GM18907 (cell line): ENCODE measurements around the gene MAEA.
"Not testable (repeated sequence)": the region's sequence is repeated elsewhere in the genome, so short reads cannot be mapped to it uniquely, and the experiment has no call there.

ENCODE experiments used
- ATAC-seq: cut with Tn5 transposase; IDR thresholded peaks from one replicate; pipeline ENCODE4 v1.9.1; 2021; ENCODE audit warnings: mild to moderate bottlenecking, moderate library complexity; ENCODE audit not compliant: unreplicated experiment

Gene MAEA

DNA sequence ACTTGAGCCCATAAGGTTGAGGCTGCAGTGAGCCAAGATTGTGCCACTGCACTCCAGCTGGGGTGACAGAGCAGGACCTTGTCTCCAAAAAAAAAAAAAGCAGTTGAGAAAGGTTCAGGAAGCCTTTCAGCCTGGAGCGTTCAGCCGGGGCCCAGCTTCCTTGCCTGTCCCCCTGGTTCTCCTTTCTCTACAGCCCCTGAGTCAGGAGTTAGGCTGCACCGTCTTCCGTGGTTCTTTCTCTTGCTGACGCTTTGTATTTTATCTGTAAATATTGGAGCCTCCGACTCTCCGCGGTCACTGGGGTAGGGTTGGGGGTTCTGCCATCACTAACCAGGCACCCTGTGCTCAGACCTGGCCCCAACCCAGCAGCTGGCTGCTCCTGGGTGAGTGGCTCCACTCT is 43.6 kb downstream of the MAEA start:
- no peak for ATAC-seq

DNA sequence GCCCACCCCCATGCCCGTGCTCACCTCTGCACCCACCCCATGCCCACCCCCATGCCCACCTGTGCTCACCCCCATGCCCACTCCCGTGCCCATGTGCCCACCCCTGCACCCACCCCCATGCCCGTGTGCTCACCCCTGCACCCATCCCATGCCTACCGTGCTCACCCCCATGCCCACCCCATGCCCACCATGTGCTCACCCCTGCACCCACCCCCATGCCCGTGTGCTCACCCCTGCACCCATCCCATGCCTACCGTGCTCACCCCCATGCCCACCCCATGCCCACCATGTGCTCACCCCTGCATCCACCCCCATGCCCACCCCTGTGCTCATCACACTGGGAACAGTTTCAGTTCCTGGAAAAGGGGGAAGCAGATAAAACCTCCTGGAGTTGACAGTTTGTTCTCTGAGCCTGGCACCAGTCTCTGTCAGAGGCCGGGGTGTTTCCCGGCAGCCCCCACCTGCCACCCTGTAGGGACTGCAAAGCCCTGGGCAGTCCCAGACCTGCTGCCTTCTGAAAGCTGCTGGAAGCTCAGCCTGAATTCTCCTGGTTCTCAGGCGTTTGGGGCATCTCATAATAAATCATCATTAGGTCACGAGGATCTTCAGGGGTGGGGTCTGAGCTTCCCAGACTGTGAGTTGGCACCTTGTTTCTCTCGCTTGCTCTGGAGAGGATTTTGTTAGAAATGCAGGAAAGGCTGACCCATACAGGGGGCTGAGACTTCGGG is 44.3 kb downstream of the MAEA start:
- not testable (repeated sequence) for ATAC-seq

DNA sequence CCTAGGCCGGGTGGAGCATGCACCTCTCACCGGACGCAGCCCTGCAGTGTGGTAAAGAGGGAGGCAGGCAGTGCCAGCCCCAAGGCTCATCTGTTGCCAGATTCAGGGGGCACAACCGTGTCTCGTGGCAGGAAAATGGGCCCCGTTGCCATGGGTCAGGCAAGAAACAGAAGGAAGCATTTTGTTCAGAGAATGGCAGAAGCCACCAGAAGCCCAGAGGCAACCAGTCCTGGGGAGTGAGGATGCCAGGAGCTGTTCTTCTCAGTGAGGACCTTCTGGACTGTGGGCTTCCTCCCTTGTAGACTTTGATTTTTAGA is 44.8 kb downstream of the MAEA start:
- no peak for ATAC-seq

DNA sequence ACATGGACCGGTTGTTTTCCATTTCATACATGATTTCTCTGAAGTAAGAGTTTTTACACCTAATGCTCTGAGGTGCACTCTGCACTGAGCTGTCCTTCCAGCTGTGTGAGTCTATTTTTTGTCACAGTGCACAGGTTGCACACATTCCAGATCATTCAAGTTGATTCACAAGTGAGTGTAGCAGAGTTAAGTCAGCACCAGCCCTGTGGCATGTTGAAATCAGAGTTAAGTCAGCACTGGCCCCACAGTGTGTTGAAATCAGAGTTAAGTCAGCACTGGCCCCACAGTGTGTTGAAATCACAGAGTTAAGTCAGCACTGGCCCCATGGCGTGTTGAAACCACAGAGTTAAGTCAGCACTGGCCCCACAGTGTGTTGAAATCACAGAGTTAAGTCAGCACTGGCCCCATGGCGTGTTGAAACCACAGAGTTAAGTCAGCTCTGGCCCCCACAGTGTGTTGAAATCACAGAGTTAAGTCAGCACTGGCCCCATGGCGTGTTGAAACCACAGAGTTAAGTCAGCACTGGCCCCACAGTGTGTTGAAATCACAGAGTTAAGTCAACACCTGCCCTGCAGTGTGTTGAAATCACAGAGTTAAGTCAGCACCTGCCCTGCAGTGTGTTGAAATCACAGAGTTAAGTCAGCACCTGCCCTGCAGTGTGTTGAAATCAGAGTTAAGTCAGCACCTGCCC is 45.6 kb downstream of the MAEA start:
- not testable (repeated sequence) for ATAC-seq

DNA sequence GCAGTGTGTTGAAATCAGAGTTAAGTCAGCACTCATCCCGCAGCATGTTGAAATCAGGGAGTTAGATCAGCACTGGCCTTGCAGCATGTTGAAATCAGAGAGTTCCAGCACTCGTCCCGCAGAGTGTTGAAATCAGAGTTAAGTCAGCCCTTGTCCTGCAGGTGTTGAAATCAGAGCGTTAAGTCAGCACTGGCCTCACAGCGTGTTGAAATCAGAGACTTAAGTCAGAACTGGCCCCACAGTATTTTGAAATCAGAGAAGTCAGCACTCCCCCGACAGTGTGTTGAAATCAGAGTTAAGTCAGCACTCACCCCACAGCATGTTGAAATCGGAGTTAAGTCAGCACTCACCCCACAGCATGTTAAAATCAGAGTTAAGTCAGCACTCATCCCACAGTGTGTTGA is 46.4 kb downstream of the MAEA start:
- no peak for ATAC-seq

DNA sequence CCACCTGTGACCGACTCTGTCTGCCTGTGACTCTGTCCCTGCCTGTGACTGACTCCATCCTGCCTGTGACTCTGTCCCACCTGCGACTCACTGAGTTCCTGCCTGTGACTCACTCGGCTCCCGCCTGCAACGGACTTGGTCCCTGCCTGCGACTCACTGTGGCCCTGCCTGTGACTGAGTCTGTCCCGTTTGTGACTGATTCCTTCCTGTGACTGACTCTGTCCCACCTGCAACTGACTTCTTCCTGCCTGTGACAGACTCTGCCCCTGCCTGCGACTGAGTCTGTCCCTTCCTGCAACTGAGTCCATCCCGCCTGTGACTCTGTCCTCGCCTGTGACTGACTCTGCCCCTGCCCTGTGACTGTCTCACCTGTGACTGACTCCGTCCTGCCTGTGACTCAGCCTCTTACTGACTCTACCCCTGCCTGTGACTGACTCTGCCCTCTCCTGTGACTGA is 47.7 kb downstream of the MAEA start:
- no peak for ATAC-seq

DNA sequence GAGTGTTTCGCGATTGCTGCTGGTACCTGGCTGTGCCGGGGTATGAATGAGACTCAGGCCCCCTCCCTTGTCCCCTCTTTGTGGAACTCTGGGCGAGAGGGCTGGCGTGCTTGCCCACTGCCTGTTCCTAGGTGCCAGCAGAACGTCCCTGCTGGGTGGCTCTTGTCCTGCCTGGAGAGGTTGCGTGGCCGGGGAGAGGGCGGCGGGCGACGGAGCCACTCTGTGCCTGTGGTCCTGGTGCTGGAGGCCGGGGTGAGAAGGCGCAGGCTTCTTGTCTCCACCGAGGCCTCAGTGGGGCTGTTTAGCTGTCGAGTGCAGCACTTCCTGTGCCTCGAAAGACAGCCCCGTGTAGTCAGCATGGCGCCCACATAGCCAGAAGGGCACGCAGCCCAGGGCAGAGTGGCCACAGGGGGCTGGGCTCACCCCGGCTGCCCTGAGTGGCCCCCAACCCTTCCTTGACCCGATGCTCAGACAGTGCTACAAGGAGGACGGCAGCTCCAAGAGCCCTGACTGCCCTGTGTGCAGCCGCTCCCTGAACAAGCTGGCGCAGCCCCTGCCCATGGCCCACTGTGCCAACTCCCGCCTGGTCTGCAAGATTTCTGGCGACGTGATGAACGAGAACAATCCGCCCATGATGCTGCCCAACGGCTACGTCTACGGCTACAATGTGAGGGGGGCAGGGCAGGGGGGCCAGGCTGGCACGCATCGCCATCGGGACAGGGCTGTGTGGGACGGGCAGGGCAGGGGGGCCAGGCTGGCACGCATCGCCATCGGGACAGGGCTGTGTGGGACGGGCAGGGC is 48.5 kb downstream of the MAEA start:
- no peak for ATAC-seq

DNA sequence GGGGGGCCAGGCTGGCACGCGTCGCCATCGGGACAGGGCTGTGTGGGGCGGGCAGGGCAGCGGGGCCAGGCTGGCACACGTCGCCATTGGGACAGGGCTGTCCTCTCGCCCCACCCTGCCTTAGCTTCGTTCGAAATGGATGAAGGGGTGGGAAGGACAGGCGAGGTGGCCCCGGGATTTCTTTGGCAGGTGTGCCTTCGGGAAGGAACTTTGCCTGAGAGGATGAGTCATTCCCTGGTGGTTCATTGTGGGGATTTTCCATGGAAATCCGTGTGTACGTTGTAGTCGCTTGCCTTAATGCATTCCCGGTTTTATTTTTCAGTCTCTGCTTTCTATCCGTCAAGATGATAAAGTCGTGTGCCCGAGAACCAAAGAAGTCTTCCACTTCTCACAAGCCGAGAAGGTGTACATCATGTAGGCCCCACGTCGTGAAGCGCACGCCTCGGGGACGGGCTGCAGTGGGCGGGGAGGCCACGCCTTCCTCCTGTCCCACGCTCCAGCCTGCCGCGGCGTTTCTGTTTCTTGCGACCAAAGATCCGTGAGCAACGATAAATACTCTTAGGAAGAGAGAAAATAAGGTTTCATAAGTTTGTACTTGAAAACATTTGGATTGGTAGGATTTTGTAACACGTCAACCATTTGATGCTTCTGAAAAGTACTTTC is 49.2 kb downstream of the MAEA start:
- no peak for ATAC-seq

DNA sequence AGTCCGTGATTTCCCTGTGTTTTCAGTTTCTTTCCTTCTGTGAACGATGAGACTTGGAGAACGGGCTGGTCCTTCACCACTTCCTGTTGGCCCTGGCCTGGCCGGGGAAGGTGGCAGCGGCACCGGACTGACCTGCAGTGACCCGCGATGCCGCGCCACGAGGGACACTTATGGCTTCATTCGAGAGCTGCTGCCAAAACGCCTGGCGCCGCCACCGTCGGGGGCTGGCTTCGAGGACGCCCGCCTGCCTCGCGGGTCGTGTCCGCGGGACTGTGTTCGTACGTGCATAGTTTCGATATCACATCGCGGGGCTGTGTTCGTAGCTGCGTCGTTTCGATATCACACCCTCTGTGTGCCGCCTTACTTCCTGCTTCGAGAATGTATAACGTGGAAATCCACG is 49.8 kb downstream of the MAEA start:
- ATAC-seq = no peak

DNA sequence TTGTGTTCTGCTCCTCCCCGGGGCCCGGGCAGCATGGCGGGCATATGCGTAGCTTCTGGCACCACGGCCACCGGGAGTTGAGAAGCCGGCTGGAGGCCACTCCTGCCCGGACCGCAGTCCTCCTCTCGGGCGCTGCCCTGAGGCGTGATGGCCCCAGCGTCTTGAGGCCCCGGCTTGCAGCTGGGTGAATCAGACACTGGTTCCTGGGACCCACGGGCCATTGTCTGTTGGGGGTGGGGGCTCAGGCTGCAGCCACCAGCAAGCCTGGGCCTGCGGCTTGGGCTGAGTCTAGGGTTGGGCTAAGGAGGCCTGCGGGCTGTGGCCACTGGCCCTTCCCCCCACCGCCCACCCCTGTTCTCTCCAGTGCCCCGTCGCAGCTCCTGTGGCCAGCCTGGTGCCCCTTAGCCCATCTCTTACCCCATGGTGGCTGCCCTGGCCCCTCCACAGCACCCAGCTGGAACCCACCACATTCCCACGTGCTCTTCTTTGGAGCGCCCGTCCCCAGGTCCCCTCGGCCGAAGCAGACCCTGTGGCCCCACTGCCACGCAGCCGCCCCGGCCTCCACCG is 50.6 kb downstream of the MAEA start:
- no peak for ATAC-seq

DNA sequence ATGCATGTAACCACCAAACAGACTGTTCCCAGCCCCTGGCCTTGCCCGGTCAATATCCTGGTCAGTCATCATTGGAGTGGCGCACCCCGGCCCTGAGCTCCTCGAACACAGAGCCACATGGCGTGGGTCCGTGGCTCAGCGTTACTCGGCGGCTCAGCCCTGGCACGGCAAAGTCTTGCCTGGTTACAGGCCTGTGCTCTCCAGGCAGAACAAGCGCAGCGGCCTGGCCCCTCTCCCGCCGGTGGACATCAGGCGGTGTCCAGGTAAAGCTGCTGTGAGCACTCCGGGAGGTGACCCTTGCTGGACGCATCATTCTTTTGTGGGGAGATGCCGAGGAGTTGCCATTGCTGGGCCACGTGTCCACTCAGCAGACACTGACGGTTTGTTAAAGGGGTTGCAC is 51.2 kb downstream of the MAEA start:
- ATAC-seq = no peak

DNA sequence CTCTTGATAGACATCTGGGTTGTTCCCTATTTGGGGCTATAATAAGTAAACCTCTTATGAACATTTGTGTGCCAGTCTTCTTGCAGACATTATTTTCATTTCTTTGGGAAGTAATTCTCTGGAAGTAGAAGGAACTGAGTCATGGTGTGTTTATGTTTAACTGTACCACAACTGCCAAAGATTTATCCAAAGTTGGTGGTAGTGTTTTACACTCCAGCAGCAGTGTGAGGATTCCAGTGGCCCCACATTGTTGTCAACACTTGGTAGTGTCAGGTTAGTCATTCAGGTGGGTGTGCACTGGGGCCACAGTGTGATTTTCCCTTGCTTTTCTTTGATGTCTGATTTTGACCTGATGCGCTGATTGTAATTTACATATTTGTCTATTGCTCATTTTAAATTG is 52.3 kb downstream of the MAEA start:
- no peak for ATAC-seq

DNA sequence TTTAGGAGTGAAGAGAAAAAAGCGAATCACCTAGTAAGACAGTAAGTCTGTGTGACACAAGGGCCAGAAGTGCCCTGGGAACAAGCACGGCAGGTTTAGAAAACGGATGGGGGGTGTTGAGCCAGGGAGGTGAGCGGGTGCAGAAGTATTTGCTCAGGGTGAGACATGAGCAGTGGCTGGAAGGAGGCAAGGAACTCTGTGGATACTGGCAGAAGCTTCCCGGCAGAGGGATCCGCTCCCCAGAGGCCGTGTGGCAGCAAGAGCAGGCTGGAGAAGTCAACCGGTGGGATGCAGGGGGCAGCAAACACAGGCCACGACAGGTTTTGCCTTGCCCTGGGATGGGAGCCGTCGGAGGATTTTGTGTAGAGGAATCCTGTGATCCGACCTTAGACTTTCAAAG is 55.0 kb downstream of the MAEA start:
- ATAC-seq = no peak

DNA sequence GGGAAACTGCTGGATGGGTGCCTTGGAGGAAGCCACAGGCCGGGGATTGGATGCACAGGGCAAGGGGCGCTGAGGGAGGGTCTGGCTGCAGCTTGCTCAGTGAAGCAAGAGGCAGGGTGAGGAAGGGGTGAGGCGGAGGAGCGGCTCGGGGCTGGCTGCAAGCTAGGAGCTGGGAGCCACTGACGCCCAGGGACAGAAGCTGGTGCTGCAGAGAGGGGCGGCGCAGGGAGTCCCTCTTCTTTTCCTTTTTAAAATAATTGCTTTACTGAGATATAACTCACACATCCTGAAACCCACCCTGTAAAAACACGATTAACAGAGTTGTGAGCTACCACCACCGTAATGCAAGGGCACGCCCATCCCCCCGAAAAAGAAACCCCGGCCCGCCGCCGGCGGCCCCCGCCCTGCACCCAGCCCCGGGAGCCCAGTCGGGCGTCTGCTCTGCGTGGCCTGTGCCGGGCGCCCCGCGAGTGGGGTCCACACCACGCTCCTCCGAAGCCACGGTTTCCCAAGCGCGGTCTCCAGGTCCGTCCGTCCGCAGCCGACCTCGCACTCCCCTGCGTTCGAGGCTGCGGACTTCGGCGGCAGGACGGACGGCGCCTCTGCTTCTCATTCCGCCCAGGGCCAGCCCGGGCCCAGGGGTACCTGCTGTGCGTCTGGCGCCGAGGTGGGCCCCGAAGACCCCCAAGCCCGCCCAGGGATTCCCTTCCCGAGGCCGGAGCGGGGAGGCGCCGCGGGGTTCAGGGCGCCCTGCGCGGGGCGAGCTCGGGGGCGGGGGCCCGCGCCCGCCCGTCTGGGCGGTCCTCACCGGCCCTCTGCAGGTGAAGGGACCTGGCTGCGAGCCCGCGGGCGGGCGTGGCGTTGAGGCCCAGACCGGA is 56.5 kb downstream of the MAEA start:
- ATAC-seq = peak; percentile 32

DNA sequence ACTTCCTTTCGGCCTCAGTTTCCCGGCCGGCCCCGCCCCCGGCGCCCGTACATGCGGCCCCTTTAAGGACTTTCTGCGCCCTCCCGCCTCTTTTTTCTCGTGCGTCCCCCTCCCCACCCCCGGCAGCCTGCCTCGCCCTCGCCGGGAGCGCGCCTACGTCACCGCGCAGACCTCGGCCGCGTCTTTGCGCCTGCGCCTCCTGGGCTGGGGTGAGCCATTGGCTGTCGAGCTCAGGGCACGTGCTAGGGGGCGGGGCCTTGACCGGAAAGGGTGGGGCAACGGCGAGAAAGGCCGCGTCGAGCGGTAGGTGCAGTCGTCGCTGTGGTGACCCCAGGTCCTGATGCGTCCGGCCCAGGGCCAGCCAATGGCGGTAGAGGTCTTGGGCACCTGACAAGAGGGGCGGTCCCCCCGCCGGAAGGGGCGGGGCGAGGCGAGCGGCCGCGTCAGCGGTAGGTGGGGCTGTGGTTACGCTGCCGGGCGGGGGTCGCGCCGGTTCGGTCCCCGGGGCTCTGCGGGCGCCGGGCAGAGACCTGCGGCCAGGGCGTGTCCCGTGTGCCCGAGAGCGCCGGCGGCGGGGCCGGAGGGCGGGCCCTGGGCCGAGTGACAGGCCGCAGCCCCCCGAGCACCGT is 57.2 kb downstream of the MAEA start, which contains the start of gene UVSSA:
Gene UVSSA (plus strand): TSS at position 428 of the 629 bp plus-strand sequence. CDS start 884 bp downstream, outside the sequence.
- peak; percentile 94 for ATAC-seq

DNA sequence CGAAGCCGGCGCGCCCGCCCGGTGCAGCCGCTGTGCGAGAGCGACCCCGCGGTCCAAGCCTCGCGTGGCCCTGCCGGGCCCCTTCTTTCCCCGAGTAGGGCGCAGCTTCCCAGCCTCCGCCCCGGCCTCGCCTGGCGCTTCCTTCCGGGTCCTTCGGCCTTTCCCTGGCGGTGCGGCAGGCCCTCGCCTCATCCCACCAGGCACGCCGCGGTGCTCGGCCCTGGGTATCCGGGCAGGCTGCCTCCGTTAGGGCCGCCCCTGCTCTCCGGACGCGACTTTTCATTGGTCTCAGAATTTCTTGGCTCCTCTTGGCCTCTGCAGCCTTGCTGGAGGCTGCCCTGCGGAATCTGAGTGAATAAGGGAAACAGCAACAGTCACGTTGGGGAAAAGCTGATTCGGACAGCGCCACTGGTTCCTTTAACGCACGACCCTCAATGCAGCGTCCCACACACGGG is 57.7 kb downstream of the MAEA start:
- peak; percentile 37 for ATAC-seq

DNA sequence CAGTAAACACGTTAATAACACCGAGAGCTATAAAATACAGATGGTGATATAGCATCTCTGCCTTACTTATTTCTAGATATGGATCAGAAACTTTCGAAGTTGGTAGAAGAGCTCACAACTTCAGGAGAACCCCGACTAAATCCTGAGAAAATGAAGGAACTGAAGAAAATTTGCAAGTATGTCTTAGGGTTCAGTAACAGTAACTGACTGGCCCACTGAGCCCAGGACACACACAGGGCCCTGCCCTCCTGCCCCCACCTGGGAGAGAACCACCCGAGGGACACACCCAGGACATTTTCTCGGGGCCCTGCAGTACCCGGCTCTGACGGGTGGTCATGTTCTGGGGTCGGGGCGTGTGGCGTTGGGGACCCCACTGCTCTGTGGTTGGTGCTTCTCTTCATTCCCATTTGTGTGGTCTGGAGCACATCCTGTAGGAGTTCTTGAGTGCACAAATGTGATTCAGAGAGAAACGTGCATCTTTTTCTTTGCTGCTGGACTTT is 58.4 kb downstream of the MAEA start:
- ATAC-seq = no peak

DNA sequence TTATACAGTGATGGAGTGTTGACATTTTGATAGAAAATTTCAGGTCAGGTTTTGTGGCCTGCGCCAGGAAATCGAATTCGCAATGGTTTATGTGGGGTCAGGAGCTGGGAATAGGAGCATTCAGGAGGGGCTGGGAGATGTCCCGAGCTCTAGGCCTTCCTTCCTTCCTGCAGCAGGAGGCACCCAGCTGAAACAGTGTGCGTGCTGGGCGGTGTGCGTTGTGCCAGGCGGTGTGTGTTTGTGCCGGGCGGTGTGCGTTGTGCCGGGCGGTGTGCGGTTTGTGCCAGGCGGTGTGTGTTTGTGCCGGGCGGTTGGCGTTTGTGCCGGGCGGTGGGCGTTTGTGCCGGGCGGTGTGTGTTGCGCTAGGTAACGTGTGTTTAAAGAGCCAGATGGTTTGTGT is 59.1 kb downstream of the MAEA start:
- no peak for ATAC-seq
